ENCODE data around the gene CIZ1.

Gene CIZ1

DNA sequence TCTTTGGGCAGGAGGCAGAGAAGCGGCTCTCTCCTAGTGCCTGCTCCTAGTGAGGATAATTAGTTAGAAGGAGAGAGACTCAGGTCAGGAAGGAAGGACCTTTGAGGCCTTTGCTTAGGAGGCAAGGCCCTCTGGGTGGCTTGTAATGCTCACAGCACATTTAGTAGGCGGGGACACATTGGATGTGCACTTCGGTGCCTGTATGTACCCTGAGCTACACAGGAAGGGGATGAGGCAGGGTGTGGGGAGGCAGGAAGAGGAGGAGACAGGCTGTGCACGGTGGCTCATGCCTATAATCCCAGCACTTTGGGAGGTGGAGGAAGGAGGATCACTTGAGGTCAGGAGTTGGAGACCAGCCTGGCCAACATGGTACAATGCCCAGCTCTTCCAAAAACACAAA lies 49.3 kb downstream of the CIZ1 start:
- no peaks in the 10 kb centered on the region for H3K79me2 ChIP-seq (ENCODE audit: insufficient read depth, low read depth)
- H2AFZ ChIP-seq (ENCODE audit: low read depth) = no peak overlapping the region

GRCh38 chr9:128141604-128142003 lies 49.8 kb downstream of the CIZ1 start:
- no peak overlapping the region for H2AFZ ChIP-seq (ENCODE audit: low read depth)
- H3K27me3 ChIP-seq (ENCODE audit: insufficient read depth, low read depth) = peaks cover 9% of the 10 kb centered on the region; the same call in 1 of the 2 replicates
- no peak for TF ChIP-seq CTCF (conservative IDR thresholded peaks at IDR 0.05; ENCODE audit: low read depth, low read length)
- no peaks in the 10 kb centered on the region for H3K79me2 ChIP-seq (ENCODE audit: insufficient read depth, low read depth)
- H4K20me1 ChIP-seq (ENCODE audit: insufficient read depth) = no peaks in the 10 kb centered on the region
- no peak overlapping the region for H3K27ac ChIP-seq
- H3K9ac ChIP-seq = no peak overlapping the region
- H3K4me2 ChIP-seq = no peak overlapping the region
- no peaks in the 10 kb centered on the region for H3K4me1 ChIP-seq (ENCODE audit: low read depth, poor library complexity, severe bottlenecking)
- H3K4me3 ChIP-seq (IDR thresholded peaks at IDR 0.05; ENCODE audit: insufficient read depth, low read depth, low read length) = no peak overlapping the region
- no peaks in the 10 kb centered on the region for H3K36me3 ChIP-seq (ENCODE audit: insufficient read depth)

More for the DNA sequence above, 49.3 kb downstream of the CIZ1 start:
- no peak for TF ChIP-seq CTCF (conservative IDR thresholded peaks at IDR 0.05; ENCODE audit: low read depth, low read length)
- H3K27ac ChIP-seq = no peak overlapping the region
- no peak overlapping the region for H3K9ac ChIP-seq
- H3K4me3 ChIP-seq (IDR thresholded peaks at IDR 0.05; ENCODE audit: insufficient read depth, low read depth, low read length) = no peak overlapping the region
- no peak overlapping the region for H3K4me2 ChIP-seq
- H3K4me1 ChIP-seq (ENCODE audit: low read depth, poor library complexity, severe bottlenecking) = no peaks in the 10 kb centered on the region
- no peaks in the 10 kb centered on the region for H4K20me1 ChIP-seq (ENCODE audit: insufficient read depth)
- H3K27me3 ChIP-seq (ENCODE audit: insufficient read depth, low read depth) = peaks cover 9% of the 10 kb centered on the region; the same call in 1 of the 2 replicates
- H3K36me3 ChIP-seq (ENCODE audit: insufficient read depth) = no peaks in the 10 kb centered on the region

DNA sequence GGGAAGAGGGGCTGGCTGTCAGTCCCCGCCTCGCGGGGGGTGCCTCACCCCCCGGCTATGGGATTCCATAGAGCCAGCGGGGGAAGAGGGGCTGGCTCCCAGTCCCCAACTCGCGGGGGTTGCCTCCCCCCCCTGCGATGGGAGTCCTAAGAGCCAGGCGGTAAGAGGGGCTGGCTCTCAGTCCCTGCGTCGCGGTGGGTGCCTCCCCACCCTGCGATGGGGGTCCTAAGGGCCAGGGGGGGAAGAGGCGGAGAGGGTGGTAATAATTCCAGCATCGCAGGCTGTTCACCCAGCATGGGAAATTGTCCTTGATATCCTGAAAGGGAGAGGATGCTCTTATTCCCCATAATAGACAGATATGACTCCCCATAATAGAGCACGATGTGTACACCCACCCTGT lies 51.8 kb downstream of the CIZ1 start:
- Histone ChIP-seq H3K27ac (no peak overlapping the region), H3K36me3 (ENCODE audit: insufficient read depth) (no peaks in the 10 kb centered on the region), H3K79me2 (ENCODE audit: insufficient read depth, low read depth) (no peaks in the 10 kb centered on the region), H3K4me1 (ENCODE audit: low read depth, poor library complexity, severe bottlenecking) (no peaks in the 10 kb centered on the region), H3K27me3 (ENCODE audit: insufficient read depth, low read depth) (peaks cover 9% of the 10 kb centered on the region; the same call in 1 of the 2 replicates), H4K20me1 (ENCODE audit: insufficient read depth) (no peaks in the 10 kb centered on the region), H3K4me3 (IDR thresholded peaks at IDR 0.05; ENCODE audit: insufficient read depth, low read depth, low read length) (no peak overlapping the region), H2AFZ (ENCODE audit: low read depth) (no peak overlapping the region), H3K4me2 (no peak overlapping the region), H3K9ac (no peak overlapping the region)
- no peak for TF ChIP-seq CTCF (conservative IDR thresholded peaks at IDR 0.05; ENCODE audit: low read depth, low read length)

- H3K4me2 ChIP-seq = no peak overlapping the region
- no peaks in the 10 kb centered on the region for H3K4me1 ChIP-seq (ENCODE audit: low read depth, poor library complexity, severe bottlenecking)
- peaks cover 19% of the 10 kb centered on the region; the same call in 1 of the 2 replicates for H3K27me3 ChIP-seq (ENCODE audit: insufficient read depth, low read depth)
- H3K79me2 ChIP-seq (ENCODE audit: insufficient read depth, low read depth) = no peaks in the 10 kb centered on the region
- H3K36me3 ChIP-seq (ENCODE audit: insufficient read depth) = no peaks in the 10 kb centered on the region
- H3K27ac ChIP-seq = no peak overlapping the region
- no peak overlapping the region for H3K4me3 ChIP-seq (IDR thresholded peaks at IDR 0.05; ENCODE audit: insufficient read depth, low read depth, low read length)
- TF ChIP-seq CTCF (conservative IDR thresholded peaks at IDR 0.05; ENCODE audit: low read depth, low read length) = no peak
- no peaks in the 10 kb centered on the region for H4K20me1 ChIP-seq (ENCODE audit: insufficient read depth)
- H2AFZ ChIP-seq (ENCODE audit: low read depth) = no peak overlapping the region
- H3K9ac ChIP-seq = no peak overlapping the region
These were observed 53.4 kb downstream of the CIZ1 start for GRCh38 chr9:128138001-128138400.
